H1 (cell line): ENCODE measurements around the gene CORIN. TPM values are rescaled to one million over a fixed set of nuclear protein-coding genes. Genes with fewer than 3 reads are reported as not detected.

Experiments
- NRF1 ChIP-seq: IDR thresholded peaks from 2 replicates; pipeline ENCODE4 v1.6.1; 2011; ENCODE audit warnings: mild to moderate bottlenecking, low read depth, low read length, improper control_type of control experiment
- PHF8 ChIP-seq: fragments of 200-600 bp; sonication (generic); conservative IDR thresholded peaks from 2 replicates; pipeline ENCODE4 v1.7.1; 2012; ENCODE audit warnings: low read depth, mild to moderate bottlenecking, inconsistent platforms, low read length, moderate library complexity
- SIX5 ChIP-seq: IDR thresholded peaks from 2 replicates; pipeline ENCODE4 v1.6.1; 2011; ENCODE audit warnings: mild to moderate bottlenecking, low read depth, low read length
- polyA plus RNA-seq, 7 experiments: library from polyadenylated mRNA; depleted of rRNA in 3 of 7; stranded (reverse) in 5 of 7; unstranded in 2 of 7; fragments of >200 nt in 5 of 7; fragments of 200-250 nt in 2 of 7; gene quantifications; 1 replicate in 5 of 7; 2 replicates in 1 of 7; 4 replicates in 1 of 7; pipeline versions ENCODE4 v1.2.1 to v1.2.3, GENCODE V29; 2011 to 2013; ENCODE audit warnings: missing spikeins in 2 of 7, mixed read lengths in 2 of 7
- total RNA-seq: library from RNA; stranded (reverse); fragmentation: NEBNext Ultra II Directional; extraction: Animal tissue kit (Norgen Biotek cat#: 25700); gene quantifications from 2 replicates; pipeline ENCODE4 v1.2.1, GENCODE V29; 2021
- TF ChIP-seq, protein P1 (sequence below): IDR thresholded peaks from 2 replicates; pipeline ENCODE4 v1.6.1; 2012; ENCODE audit warnings: inconsistent platforms

Gene CORIN
- total and polyA plus RNA-seq, 2 of the 8 experiments (the other 6 are each of a cell fraction or from before 2014, with no cell fraction given), result 0.09 to 0.32 TPM

DNA sequence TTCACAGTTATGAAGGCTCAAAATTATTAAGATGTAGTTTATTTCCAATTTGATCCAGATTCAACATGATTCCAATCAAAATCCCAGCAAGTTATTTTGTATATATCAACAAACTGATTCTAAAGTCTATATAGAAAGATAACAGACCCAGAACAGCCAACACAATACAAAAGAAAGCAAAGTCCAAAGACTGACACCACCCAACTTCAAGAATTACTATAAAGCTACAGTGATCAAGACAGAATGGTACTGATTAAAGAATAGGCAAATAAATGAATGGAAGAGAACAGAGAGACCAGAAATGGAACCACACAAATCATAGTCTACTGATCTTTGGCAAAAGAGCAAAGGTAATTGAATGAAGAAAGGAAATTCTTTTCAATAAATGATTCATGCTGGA, 41.6 kb upstream of the CORIN start (continued):
- TF ChIP-seq, protein P1, sequence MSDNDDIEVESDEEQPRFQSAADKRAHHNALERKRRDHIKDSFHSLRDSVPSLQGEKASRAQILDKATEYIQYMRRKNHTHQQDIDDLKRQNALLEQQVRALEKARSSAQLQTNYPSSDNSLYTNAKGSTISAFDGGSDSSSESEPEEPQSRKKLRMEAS, result no peak
- no peak for TF ChIP-seq NRF1
- TF ChIP-seq SIX5, result no peak
- no peak for TF ChIP-seq PHF8
- TF ChIP-seq, all 59 proteins: peak for 0
